Posterior vena cava (tissue), 2 donors: ENCODE measurements around the gene SIGLEC14. TPM values are rescaled to one million over a fixed set of nuclear protein-coding genes. Genes with fewer than 3 reads are reported as not detected.

ENCODE experiments used
- DNase-seq: peaks from one replicate; pipeline ENCODE4 v3.0.0-alpha.2; 2020; ENCODE audit warnings: low spot score
- intact Hi-C, 2 donors: fragments of 100-400 bp; cut with DNase I; formaldehyde crosslinking; loops; one replicate each; pipeline versions ENCODE4 v1.14.1 to v1.14.2; 2022 to 2023
- microRNA-seq, 2 donors: library from miRNA; unstranded; fragments of <30 nt; microRNA quantifications; one replicate each; pipeline ENCODE4 v1.2.0, GENCODE V29; 2020 to 2021; ENCODE audit warnings: borderline microRNAs expressed in 2 of 2
- total RNA-seq, 2 donors: library from RNA; stranded (reverse); fragmentation: NEBNext Ultra II Directional; extraction: Animal tissue kit (Norgen Biotek cat#: 25700); gene quantifications; one replicate each; pipeline ENCODE4 v1.2.1, GENCODE V29; 2021
- donor health status: DM: yes; HTN: yes; CAD: no.
- donor health status: DM: yes; HTN: yes; CAD: no.

Gene SIGLEC14
- total RNA-seq, 2 donors from 2014 or later, result 4.8 to 10.3 TPM

DNA sequence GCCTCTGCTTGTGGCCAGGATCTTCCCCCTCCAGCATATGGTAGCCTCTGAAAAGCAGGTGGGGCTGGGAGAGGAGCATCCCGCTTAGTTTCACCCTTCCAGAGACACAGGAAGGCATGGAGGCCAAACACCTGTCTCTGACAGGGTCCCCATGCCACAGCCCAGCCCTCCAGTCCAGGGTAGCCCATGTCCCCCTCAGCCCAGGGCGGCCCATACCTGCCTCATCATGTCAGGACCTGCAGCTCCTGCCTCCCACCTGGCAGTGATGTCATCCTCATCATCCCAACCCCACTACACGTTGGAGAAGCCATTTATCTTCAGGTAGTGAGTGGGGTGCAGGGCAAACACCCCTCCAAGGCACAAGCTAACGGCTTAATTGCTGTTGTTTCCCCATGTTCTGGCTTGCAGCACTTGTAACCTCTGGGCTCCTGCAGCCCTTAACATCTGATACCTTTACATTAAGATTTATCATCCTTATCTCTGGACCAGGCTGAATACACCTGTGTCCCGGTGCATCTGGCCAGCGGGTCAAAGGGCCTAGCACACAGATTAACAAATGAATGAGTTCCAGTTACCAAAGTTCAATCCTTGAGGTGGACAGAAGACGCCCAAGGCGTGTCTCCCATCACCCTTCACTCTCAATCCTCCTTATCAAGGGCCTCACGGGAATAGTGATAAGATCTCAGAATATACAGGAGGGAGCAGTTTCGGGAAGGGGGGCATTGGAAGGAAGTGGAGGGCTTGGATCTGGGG is 53.3 kb downstream of the SIGLEC14 start:
- intact Hi-C loops, result no loop called here

More for the DNA sequence above, 53.3 kb downstream of the SIGLEC14 start:
- no peak for DNase-seq

Small RNA genes within 50 kb of the gene (microRNA-seq; reads per million reads assigned to microRNA genes)
- gene MIR125A (5,321 to 10,613 reads per million in 2 donors), gene MIR99B (3,362 to 6,499 reads per million in 2 donors), gene MIRLET7E (8,111 to 9,767 reads per million in 2 donors)

Other genes with a start within 250 kb of the SIGLEC14 start
- 10 to 100 TPM in 1 of 2 donors, 1 to 10 TPM in 1; 3.3 to 13.5 TPM for gene SIGLEC10, start 229.2 kb downstream of the SIGLEC14 start, total RNA-seq
- under 1 TPM; 0.19 to 0.42 TPM for gene SIGLEC8, start 188.4 kb downstream of the SIGLEC14 start, total RNA-seq
- not detected for gene CEACAM18, start 168.3 kb downstream of the SIGLEC14 start, total RNA-seq
- under 1 TPM; 0.42 to 1.00 TPM for gene SIGLEC12, start 145.0 kb downstream of the SIGLEC14 start, total RNA-seq
- gene SIGLEC6, start 115.2 kb downstream of the SIGLEC14 start, total RNA-seq, result 1 to 10 TPM in 1 of 2 donors, under 1 TPM in 1; 0.86 to 1.6 TPM
- 1 to 10 TPM; 8.0 to 9.2 TPM for gene ZNF175, start 75.5 kb downstream of the SIGLEC14 start, total RNA-seq
- not detected for gene SIGLEC5, start 16.4 kb downstream of the SIGLEC14 start, total RNA-seq
- gene SPACA6, start 46.5 kb upstream of the SIGLEC14 start, total RNA-seq, result 10 to 100 TPM; 22.7 to 22.9 TPM
- 1 to 10 TPM; 3.8 to 6.7 TPM for gene HAS1, start 77.2 kb upstream of the SIGLEC14 start, total RNA-seq
- 10 to 100 TPM; 24.0 to 38.3 TPM for gene FPR1, start 105.1 kb upstream of the SIGLEC14 start, total RNA-seq
- gene FPR2, start 114.4 kb upstream of the SIGLEC14 start, total RNA-seq, result 1 to 10 TPM; 1.7 to 6.9 TPM
- 10 to 100 TPM; 14.5 to 15.0 TPM for gene FPR3, start 148.3 kb upstream of the SIGLEC14 start, total RNA-seq
- 10 to 100 TPM in 1 of 2 donors, 1 to 10 TPM in 1; 9.3 to 10.0 TPM for gene ZNF577, start 241.1 kb upstream of the SIGLEC14 start, total RNA-seq